Fibroblast of gingiva (primary cell): ENCODE data around the gene ATP8A2.
"Not testable (repeated sequence)": the region's sequence is repeated elsewhere in the genome, so short reads cannot be mapped to it uniquely, and the experiment has no call there.

Experiments used
- DNase-seq: peaks from one replicate; pipeline ENCODE4 v3.0.0-alpha.2; 2011; ENCODE audit warnings: low read depth

The ATP8A2 gene

DNA sequence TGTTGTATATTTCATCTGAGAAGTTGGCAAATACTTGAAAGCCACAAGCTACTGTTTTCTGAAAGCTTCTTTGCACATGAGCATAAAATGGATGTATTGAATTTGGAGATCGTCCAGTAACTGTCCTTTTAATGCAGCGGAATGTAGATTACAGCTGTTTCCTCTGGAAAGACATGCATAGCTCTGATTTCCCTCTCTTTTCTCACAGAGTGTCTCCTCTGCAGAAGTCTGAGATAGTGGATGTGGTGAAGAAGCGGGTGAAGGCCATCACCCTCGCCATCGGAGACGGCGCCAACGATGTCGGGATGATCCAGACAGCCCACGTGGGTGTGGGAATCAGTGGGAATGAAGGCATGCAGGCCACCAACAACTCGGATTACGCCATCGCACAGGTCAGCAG, 397.1 kb downstream of the ATP8A2 start:
- no peak for DNase-seq

DNA sequence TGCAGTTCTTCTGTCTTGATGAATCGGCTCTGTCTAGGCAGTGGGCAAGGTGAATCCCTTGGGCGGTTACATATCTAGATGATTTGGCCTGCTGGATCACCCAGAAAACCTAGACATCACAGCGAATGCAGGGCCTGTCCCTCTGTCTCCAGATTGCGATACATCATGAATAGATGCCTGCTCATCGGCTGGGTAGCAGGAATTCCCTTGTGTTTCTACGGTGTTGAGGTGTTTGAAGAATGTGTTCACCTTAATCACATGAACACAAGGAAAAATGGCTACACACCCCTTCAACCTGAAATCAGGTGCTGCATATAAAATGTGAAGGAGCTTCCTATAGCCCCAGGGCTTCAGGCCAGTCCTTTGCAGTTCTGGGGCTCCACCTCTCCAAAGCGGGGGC, 398.8 kb downstream of the ATP8A2 start:
- no peak for DNase-seq

- DNase-seq, result no peak
Observed at GRCh38 chr13:25771202-25771601, 399.4 kb downstream of the ATP8A2 start.

GRCh38 chr13:25771641-25772478, 400.1 kb downstream of the ATP8A2 start:
- DNase-seq, result no peak

DNA sequence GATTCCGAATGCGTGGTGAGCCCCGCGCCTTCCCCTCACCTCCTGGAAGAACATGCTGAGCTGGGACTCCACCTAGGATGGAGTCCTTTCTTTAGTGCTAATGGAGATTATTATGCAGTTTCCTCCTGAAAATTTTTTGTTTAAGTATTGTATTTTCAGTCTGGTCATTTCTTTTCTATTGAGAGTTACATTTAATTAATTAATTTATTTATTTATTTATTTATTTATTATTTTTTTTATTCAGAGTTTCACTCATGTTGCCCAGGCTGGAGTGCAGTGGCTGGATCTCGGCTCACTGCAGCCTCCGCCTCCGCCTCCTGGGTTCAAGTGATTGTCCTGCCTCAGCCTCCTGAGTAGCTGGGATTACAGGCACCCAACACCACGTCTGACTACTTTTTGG, 400.8 kb downstream of the ATP8A2 start:
- not testable (repeated sequence) for DNase-seq

DNA sequence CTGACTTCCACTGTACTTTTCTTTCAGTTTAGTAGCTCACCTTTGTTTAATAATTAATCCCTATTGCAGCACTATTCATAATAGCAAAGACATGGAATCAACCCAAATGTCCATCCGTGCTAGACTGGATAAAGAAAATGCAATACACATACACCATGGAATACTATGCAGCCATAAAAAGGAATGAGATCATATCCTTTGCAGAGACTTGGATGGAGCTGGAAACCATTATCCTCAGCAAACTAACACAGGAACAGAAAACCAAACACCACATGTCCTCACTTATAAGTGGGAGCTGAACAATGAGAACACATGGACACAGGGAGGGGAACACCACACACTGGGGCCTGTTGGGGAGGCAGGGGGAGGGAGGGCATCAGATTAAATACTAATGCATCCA, 402.3 kb downstream of the ATP8A2 start:
- DNase-seq, result not testable (repeated sequence)

DNA sequence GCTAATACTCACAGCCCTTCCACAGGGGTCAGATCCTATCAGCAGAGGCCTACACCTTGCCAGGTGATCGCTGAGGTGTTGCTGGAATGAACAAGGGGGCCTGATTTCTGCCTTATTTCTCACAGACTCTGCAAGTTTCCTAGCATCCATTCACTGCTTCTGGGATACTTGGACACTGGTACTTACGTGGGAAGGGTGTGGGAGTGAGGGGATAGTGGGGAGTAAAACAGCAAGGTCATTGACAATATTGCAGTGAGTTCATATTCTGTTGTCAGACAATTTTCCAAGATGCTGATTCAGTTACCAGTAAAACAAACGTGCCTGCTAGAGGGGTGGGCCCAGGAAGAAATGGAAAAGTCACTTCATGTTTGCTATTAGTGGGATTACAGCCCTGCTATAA, 403.5 kb downstream of the ATP8A2 start:
- DNase-seq, result no peak

GRCh38 chr13:25775986-25776385, 404.2 kb downstream of the ATP8A2 start:
- DNase-seq, result no peak

DNA sequence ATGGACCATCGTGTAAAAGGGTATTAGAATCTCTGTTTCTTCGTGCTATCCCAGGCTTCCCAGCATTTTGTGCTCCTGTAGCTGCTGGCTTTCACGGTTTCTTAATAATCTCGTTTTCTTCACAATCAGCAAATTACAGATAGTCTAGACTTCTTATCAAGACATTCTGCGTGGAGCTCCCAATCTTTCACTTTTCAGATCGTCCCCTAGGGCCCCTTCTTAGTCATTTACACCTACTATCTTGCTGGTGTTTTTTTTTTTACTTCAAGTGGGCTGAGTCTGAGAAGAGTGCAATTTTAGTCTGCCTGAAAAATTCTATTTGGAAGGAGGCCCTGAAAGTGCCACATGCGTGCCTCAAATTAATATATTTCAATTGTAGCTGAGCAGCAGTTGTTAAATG, 404.9 kb downstream of the ATP8A2 start:
- DNase-seq, result no peak

DNA sequence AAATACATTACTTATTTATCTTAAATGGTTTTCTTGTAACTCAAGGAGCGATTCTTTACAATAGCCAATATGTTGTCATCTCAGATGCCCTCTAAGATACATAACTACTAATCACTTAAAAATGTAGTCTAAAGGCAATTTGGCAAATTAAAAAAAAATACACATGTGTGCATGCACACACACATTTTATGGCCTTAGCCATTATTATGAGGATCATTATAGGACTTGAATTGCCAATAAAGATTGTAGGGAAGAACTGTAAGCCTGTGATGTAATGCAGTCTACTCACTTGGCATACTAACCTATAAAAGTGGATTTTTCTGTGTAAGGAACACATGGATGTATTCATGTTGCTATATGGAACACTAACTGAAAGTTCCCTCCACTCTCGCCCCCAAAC, 405.7 kb downstream of the ATP8A2 start:
- no peak for DNase-seq

GRCh38 chr13:25778365-25778764, 406.6 kb downstream of the ATP8A2 start:
- DNase-seq, result no peak

DNA sequence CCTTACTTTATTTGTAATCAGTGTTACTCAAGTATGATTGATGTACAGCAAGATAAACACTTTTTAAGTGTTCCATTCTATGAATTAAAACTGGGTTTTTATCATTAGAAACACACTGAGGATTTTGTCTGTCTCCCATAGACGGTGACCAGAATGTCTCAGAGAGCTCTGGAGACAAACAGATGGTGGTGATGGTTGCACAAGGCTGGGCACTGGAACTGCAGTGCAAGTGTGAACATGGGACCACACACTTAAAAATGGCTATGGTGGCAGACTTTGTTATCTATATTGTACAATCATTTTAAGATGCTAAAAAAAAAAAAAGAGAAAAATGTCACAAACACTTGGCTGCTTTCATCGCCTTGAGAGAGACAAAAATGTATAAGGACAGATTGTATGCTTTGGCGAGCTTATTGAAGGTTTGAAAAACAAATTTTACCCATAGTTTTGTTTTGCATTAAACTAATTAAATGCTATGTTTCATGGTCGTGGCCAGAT, 407.1 kb downstream of the ATP8A2 start:
- no peak for DNase-seq

- no peak for DNase-seq
Observed at GRCh38 chr13:25783076-25783475, 411.3 kb downstream of the ATP8A2 start.

DNA sequence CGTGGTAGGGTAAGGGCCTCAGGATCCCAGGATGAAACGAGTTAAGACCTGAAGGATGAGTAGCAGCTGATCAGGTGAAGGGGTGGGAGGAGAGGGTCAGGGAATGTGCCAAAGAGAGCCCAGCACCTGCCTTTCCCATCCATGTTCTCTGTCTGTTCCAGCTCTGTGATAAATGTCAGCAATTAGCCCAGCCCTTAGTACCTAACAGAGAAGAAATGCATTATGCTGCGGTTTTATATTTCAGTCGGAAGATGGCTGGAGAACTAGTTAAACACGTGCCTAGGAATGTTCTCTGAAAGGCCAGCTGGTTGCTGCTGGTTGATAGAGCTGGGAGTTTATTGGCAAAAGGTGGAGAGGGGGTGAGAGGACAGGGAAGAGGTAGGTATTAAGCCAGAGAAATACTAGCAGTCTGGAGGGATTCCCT, 411.8 kb downstream of the ATP8A2 start:
- no peak for DNase-seq

GRCh38 chr13:25784119-25784518, 412.3 kb downstream of the ATP8A2 start:
- no peak for DNase-seq

GRCh38 chr13:25790137-25790536, 418.4 kb downstream of the ATP8A2 start:
- DNase-seq, result not testable (repeated sequence)

GRCh38 chr13:25795277-25795676, 423.5 kb downstream of the ATP8A2 start:
- no peak for DNase-seq

DNA sequence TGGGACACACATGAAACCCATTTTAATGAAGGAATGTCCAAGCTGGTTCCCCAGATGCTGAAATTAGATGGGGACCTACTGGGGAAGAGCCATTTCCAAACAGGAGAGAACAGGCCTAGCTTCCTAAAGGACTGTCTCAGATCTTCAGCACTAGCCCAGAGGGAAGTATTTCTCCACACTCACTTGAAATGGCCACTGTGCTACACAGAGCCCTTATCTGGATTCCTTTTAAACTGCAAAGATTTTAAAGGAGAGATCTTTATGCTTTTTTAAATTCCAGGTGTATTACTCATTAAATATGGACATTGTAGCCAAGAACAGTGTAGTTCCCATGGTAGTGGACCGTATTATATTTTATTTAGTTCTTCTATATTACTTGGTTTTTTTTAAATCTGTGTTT, 424.7 kb downstream of the ATP8A2 start:
- DNase-seq, result no peak

GRCh38 chr13:25798998-25799397, 427.2 kb downstream of the ATP8A2 start:
- DNase-seq, result no peak

DNA sequence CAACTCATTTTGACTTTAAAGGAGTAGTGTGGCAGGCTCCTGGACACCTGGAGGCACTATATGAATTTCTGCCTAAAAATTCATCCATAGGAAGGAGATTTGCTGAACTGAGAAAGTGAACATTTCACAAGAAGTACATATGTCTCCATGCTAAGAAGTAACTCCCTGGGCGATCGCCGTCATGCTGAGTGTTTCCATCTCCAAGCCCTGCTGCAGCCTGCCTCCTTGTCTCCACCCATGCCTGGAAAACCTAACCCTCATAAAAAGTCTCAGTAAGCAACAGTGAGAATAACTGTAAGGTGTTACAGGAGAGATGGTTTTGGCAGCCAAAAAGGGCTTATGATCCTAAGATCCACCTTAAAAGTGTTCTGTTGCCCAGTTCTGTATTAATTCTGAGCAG, 428.7 kb downstream of the ATP8A2 start:
- no peak for DNase-seq

- DNase-seq, result no peak
Observed at GRCh38 chr13:25802579-25802978, 430.8 kb downstream of the ATP8A2 start.

DNA sequence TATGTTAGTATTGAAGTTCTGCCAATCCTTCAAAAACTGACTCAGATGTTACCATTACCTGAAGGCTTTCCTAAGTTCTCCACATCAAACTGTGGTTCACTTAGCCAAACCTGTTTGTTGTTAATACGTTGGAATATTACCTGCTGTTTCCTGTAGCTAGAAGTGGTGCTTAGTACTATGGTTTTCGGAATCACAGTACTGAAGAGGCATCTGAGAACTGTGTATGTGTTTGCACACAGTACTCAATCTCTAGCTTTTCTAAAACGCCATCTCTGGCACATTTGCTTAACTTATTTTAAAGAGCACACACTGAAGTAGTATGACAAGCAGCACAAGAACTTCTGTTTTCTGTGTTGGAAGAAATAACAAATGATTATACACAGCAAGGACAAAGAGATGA, 431.9 kb downstream of the ATP8A2 start:
- DNase-seq, result no peak

DNA sequence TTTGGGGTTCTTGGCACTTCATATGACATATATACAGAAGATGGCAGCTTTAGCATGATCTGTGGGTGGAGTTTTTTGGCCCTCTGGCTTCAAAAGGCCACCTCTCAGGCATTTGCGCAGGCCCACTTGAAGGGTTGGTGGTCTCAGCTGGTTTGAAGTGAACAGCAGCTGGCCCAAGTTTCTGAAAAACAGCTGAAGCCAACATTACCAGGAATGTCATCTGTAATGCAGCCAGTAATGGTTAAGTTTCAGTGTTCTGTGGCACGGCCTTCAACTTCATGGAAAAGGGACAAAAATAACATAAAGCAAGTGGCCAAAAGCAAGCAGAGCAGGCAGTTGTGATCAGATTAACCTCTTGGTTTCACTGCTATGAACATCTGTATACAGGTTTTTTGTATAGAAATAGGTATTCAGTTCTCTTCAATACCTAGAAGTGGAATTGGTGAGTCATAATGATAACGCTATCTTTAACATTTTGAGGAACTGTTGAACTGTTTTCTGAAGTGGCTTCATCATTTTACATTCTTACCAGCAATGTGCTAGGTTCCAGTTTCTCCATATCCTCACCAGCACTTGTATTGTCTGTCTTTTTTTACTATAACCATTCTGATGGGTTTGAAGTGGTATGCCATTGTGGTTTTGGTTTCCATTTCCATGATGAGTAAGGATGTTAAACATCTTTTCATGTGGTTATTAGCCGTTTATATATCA, 434.6 kb downstream of the ATP8A2 start:
- no peak for DNase-seq
